Stimulated activated CD4-positive, alpha-beta T cell treated with anti-CD3 and anti-CD28 coated beads, Interleukin-12 subunit alpha, Interleukin-12 subunit beta, amount 100 ng/mL, for 48 hours (primary cell): ENCODE measurements around the gene ZC3H18.
A peak's percentile ranks its signal among the peaks of the same experiment; 100 is the strongest.

Experiments used
- DNase-seq, 3 donors: peaks; one replicate each; pipeline ENCODE4 v3.0.0-alpha.2; 2020; ENCODE audit warnings: low read depth in 2 of 3, low spot score in 1 of 3

The ZC3H18 gene

DNA sequence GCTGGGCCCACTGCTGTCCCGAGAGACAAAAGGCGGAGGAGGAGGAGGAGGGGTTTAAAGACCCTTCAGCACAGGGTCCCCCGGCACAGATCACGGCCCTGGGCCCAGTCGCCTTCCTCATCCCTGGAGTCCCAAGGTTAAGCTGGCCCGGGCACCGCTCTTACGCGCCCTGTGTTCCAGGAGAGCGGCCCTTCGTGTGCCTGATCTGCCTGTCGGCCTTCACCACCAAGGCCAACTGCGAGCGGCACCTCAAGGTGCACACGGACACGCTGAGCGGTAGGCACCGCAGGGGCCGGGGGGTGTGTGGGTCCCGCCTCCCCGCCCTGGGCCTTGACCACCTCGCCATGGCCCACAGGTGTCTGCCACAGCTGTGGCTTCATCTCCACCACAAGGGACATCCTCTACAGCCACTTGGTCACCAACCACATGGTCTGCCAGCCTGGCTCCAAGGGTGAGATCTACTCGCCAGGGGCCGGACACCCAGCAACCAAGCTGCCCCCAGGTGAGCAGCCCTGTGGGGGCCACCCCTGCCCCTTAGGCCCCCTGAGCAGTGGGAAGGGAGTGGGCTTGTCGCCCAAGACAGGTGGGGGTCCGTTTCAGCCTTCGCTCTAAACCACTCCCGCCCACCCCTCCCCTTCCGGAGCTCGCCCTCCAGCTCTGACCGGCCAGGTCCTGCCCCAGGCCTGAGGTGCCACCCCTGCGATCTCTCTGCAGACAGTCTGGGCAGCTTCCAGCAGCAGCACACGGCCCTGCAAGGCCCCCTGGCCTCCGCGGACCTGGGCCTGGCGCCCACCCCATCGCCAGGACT lies 37.6 kb upstream of the ZC3H18 start:
- DNase-seq: no peak

DNA sequence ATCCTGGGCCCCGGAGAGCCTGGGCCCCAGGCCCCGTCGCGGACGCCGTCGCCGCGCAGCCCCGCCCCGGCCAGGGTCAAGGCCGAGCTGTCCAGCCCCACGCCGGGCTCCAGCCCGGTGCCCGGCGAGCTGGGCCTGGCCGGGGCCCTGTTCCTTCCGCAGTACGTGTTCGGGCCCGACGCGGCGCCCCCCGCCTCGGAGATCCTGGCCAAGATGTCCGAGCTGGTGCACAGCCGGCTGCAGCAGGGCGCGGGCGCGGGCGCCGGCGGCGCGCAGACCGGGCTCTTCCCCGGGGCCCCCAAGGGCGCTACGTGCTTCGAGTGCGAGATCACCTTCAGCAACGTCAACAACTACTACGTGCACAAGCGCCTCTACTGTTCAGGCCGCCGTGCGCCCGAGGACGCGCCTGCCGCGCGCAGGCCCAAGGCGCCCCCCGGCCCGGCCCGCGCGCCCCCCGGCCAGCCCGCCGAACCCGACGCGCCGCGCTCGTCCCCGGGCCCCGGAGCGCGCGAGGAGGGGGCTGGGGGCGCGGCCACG lies 36.8 kb upstream of the ZC3H18 start:
- no peak for DNase-seq

DNA sequence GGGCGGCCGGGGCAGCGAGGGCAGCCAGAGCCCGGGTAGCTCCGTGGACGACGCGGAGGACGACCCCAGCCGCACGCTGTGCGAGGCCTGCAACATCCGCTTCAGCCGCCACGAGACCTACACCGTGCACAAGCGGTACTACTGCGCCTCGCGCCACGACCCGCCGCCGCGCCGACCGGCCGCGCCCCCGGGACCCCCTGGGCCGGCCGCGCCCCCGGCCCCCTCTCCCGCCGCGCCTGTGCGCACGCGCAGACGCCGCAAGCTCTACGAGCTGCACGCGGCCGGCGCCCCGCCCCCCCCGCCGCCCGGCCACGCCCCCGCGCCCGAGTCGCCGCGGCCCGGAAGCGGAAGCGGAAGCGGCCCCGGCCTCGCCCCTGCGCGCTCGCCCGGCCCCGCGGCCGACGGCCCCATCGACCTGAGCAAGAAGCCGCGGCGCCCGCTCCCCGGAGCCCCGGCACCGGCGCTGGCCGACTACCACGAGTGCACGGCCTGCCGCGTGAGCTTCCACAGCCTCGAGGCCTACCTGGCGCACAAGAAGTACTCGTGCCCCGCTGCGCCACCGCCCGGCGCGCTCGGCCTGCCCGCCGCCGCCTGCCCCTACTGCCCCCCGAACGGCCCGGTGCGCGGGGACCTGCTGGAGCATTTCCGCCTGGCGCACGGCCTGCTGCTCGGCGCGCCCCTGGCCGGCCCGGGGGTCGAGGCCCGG lies 36.1 kb upstream of the ZC3H18 start:
- DNase-seq: peak; percentile 62 to 78 (median 65)

DNA sequence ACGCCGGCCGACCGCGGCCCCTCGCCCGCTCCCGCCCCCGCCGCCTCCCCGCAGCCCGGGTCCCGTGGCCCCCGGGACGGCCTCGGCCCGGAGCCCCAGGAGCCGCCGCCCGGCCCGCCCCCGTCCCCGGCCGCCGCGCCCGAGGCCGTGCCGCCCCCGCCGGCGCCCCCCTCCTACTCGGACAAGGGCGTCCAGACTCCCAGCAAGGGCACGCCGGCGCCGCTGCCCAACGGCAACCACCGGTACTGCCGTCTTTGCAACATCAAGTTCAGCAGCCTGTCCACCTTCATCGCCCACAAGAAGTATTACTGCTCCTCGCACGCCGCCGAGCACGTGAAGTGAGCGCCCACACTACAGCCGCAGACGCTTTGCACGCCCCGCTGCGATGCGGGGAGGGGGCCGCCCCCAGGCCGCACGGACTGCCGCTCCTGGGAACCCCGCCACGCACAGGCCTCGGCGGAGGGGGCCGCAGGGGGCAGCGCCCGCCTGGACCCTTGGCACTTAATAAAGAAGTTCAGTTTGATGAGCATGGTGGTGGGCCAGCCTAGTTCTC lies 35.5 kb upstream of the ZC3H18 start:
- peak in 2 of 3 donors; percentile 18 to 26 for DNase-seq

DNA sequence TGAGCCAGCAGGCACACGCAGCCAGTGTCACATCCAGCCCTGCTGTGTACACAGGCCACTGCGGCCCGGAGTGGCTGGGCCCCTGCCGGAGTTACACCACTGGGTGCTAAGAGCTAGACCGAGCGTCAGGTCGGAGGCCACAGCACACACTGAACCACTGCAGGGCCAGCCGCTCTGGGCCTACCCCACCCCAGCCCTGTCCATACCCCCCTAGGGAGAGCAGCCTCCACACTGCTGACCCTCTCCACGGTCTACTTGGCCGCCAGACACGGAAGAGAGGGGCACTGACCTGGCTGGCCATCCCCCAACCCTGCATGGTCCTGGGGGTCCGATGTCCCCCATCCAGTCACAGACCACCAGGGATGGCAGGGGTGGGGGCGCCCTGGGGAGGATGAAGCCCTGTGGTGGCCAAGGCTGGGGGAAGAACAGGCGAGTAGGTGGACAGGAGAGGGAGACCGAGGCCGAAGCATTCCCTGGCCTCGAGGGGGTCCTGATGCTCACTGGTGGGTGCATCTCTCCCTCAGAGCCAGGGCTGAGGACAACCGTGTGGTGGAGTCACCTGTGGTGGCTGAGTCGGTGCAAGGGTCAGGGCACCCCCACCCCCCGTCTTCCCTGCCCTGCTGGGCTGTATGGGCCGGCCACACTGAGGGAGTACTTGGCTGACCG lies 34.9 kb upstream of the ZC3H18 start:
- no peak for DNase-seq

DNA sequence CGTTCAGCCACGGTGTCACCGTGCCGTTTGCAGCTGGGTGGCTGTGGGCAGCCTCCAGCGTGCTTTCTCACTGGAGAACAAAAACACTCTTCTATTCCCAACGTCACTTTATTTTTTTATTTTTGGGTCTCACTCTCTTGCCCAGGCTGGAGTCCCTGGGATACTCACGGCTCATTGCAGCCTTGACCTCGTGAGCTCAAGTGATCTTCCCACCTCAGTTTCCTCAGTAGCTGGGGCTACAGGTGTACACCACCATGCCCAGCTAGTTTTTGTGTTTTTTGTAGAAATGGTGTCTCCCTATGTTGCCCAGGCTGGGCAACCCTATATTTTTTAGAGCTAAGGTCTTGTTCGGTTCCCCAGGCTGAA lies 34.4 kb upstream of the ZC3H18 start:
- no peak for DNase-seq

DNA sequence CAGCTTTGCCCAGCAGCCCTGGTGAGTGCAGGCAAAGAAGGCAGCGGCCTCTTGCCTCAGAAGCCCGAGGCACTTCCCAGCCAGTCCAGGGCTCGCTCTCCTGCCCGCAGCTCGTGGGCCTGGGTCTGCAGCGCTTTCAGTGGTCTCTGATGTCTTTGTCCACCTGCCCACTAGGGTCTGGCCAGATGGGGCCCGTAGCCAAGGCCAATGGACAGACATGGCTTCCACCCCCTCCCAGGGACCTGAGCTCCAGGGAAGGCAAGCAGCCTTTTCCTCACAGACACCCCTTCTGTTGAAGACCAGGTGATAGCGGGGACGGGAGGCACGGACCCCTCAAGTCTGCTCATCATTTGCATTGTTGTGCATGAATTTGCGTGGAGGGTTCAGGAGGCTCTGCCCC lies 33.7 kb upstream of the ZC3H18 start:
- DNase-seq: no peak

DNA sequence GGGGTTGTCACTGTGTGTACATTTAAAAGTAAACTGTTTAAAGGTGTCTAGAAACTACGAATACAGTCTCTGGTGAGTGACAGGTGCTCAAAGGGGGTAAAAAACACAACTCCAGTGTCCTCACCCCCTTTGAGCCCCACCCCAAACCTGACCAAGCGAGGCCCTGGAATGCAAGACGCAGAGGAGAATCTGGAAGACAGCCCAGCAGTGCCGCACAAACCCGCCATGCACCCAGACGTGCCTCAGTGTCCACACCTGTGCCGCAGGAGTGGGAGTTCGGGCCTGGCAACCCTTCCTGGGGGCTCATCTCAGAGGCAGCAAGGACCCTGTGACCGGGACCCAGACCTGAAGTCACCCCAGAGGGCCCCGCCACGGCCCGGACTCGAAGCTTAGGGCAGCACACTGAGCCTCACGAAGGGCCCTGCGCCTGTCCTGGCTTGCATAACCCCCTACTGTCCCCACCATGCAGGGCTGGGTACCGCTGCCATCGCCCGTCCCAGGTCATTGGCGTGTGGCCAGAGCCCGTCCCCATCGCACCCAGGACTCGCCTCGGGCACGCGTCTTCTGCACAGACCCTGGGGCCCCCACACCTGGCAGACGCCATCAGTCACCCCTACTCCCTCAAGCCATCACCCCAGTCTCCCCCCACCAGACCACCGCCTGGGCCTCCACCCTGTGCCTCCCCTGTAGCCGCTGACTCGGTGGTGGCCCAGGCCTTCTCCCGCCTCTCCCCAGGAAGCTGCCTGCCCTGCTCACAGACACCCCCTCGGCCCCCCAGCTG lies 33.0 kb upstream of the ZC3H18 start:
- DNase-seq: no peak

DNA sequence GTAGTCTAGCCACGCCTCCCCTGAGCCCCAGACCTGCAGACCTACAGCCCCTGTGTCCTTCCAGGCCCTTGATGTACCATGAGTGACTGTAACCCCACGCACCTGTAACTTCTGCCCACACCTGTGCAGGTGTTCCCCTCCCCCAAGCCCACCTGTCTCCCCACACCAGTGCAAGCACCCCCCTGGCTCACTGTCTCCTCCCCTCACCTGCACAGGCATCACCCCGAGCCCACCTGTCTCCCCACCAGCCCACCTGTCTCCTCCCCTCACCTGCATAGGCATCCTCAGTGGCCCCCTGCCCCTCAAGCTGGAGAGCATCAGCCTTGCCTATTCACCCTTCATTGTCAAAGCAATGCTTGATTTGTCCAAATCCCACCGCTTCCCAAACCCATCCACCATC lies 32.3 kb upstream of the ZC3H18 start:
- DNase-seq: no peak

DNA sequence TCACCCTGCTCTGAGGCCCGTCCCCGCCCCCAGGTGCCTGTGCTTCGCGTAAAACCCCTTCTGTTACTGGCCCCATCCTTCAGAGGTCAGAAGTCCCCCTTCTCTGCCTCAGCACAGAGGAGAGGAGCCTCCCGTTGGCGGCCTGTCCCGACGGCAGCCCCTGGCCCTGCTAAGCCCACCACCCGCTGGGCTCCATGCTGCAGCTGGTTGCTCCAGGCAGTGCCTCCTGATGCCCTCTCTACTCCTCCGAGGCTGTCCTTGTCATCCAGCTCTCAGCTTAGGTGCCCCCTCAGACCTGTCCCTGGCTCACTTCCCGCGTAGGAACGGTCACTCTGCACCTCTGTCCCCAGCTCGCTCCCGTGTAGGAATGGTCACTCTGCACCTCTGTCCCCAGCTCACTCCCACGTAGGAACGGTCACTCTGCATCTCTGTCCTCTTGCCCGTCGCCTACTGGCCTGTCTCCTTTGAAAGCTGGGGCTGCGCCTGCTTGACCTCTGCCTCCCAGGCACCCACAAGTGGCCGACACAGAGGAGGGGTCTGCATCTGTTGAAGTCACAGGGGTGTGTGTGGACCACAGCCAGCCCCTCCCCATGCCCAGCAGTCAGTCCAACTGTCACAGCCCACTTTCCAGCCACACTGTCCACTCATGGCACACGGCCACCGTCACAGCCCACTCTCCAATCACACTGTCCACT lies 31.7 kb upstream of the ZC3H18 start:
- DNase-seq: no peak

DNA sequence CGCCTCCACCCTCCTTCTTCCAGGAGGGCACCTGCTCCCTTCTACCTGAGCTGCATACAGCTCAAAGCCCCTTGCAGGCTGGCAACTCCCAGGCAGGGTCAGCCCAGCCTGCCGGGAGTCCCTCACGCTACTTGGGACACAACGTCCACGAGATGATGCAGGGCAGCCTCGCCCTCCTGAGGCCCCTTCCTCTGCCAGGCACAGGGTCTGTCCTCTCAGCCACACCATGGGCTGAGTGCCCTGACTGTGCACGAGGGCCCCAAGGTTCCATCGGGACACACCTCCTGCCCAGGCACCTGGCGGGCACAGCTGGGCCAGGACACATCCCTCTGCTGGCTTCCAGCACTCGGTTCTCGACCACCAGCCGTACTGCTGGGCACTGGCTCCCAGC lies 30.9 kb upstream of the ZC3H18 start:
- DNase-seq: no peak

DNA sequence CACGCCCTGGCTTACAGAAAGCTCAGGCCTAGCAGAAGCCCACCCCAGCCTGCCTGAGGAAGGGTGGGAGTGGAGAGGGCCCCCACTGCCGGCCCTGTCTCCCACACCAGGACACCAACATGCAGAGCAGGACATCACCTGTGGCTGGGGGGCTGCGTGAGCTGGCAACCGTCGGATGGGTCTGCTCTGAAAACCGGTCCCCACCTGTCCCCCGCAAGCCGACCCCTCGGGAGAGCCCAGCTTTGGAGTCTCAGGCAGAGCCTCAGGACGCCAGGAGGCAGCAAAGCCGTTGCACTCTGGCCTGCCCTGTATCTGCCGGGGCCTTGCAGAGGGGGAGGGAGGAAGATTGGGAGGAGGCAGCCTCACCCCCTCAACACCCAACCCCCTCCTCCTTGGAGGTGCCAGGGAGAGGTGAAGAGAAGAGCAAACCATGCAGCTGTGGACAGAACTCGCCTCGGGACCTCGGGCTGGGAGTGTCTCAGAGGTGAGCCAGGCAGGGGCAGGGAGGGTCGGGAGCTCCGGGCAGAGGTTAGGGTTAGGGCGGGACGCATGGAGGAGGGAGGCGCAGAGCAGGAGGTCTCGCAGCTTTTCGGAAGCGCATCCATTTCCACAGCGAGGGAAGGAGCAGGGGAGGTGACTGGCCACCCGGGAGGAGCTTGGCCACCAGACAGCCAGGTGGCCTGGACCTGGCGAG lies 30.4 kb upstream of the ZC3H18 start:
- no peak for DNase-seq

DNA sequence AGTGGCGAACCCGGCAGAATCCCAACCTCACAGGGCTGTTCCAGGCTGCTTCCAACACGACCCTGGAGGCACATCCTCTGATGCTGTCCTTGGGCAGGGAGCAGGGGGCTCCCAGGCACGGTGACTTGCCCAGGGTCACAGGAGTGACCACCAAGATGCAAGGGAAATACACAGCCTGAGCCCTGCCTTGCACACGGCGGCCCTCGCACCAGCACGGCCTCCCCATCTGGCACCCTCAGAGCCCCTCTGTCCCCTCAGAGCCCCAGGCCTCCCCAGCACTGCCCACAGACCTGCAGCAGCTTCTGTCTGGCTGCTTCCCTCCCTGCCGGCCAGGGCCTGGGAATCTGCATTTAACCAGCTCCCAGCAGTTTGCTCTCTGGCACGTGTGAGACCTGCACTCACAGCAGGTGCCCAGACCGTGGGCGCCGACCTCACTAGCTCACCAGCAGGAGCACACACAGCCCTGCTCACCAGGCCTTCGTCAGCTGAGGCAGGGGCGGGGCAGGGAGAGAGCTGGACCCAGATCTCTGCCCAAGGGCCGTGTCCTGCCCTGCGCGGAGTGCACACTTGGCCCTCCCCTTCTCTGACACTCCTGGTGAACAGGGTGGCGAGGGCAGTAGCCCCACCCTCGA lies 29.7 kb upstream of the ZC3H18 start:
- DNase-seq: no peak

DNA sequence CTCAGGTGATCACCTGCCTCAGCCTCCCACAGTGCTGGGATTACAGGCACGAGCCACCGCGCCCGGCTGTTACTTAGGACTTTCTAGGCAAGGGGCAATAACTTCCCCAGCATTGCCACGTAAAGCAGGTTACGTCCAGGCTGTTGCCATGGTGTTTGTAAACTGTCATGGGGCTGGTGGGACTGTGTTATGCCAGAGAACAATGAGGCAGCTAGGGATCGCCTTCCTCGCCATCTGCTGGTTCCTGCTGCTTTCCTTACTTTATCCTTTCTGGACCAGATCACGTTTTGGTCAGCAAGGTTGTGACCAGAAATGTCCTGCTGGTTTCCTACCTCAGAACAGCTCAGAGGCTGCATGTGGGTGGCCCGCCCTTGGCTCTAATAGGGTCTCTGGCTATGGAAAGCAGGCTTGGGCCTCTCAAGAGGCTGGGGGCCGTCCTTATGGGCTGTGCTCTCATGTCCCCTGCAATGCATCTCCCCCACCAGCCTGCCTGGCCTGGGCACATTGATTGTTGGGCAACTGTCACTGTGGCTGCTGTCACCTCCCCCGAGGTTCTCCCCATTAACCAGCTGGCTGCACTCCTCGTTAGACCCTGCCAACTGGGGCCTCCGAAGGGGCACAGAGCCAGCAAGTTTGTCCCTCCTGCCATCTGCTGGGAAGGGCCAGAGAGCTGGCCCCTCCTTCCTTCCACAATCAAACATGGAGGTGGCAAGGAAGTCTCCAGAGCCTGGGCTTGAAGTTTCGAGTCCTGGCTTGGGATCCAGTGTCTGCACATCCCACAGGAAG lies 28.2 kb upstream of the ZC3H18 start:
- DNase-seq: no peak

DNA sequence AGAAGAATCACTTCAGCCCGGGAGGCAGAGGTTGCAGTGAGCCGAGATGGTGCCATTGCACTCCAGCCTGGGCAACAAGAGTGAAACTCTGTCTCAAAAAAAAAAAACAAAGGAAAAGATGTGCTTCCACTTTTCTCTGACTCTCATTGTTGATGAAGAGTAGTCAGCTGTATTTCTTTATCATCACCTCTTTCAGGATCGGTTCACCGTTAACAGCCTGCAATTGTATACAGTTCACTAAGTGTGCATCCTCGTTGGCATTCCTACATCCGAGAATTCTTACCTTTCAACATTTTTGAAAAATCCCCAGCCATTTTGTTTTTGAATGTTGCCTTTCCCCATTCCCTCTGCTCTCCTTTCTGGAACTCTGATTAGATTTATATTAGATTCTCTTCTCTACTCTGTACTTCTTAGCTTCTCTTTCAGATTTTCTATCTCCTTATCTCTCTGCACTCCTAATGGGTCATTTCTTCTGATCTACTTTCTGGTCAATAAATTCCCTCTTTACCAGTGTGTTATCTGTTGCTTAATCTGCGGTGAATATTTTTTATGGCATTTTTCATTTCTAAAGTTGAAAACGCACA lies 26.9 kb upstream of the ZC3H18 start:
- no peak for DNase-seq

DNA sequence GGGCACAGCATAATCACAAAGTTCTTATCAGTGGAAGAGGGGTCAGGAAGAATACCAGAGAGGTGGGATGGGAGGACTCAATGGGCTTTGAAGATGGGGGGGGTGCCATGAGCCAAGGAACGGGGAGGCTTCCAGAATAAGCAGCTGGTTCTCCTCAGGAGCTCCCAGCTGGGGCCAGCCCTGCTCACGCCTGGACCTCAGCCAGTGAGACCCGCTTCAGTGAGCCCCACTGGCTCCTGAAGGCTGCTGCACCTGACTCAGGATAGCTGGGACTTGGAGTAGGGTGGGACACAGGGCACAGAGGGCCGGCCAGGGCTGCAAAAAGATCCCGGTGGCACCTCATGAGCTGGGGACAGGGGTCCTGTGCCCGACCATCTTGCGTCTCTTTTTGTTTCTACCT lies 24.4 kb upstream of the ZC3H18 start:
- no peak for DNase-seq

DNA sequence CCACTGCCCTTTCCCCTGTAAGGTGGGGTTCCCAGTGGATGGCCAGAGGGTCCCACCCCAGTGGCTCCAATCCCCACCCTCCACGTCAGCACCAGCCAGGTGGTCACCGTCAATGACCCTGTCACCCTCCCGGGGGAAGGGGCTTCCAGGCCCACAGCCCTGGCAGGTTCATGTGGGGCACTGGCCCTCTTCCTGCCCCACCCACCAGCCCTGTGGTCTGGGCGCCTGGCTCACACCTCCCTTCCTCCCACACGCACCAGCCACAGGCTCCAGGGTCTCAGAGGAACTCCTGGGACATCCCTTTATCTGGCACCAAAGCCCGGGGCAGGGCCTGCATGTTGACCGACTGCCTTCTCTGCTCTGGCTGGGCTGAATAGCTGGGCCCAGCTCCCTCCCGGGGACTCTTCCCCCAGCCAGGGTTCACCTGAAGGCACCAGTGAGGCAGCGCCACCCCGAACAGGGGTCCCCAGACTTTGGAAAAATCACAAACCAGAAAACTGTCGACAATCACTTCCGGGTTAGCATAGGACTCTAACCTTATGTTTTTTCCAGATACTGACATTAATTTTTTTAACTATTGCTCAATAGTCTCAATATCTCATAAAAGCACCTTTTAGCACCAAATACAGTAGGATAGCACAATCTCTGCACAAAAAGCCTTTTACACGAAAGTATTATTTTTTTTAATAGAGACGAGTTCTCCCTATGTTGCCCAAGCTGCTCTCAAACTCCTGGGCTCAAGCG lies 21.9 kb upstream of the ZC3H18 start:
- DNase-seq: no peak
